Measurements from ENCODE around the gene MLX.

Gene MLX

GRCh38 chr17:42568341-42569111 lies 1.6 kb downstream of the MLX start:
- in situ Hi-C loops (cut with HindIII; ENCODE audit: low pct_ligation_motif_present, low pct_unique_long_range_greater_than_20kb, low sequenced_read_pairs) = no loop called here
- no peak for DNase-seq

- in situ Hi-C loops (cut with HindIII; ENCODE audit: low pct_ligation_motif_present, low pct_unique_long_range_greater_than_20kb, low sequenced_read_pairs) = no loop called here
- DNase-seq = no peak
Observed at GRCh38 chr17:42571435-42572225, 4.7 kb downstream of the MLX start.

- no peak for DNase-seq
- in situ Hi-C loops (cut with HindIII; ENCODE audit: low pct_ligation_motif_present, low pct_unique_long_range_greater_than_20kb, low sequenced_read_pairs) = no loop called here
Observed at GRCh38 chr17:42573095-42573494, 6.2 kb downstream of the MLX start.

DNA sequence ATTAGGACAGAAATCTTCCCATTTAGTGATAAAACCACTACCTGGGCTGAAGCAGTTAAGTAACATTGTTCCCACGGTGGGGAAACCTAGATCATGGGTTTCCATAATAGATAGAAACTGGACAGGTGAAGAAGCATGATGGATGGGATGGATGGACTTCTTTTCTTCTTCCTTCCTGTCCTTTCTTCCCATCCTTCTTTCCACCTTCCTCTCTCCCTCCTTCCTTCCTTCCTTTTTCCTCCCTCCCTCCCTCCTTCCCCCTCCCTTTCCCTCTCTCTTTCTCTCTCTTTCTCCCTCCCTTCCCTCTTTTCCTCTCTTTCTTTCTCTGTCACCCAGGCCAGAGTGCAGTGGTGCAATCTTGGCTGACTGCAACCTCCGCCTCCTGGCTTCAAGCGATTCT lies 7.6 kb downstream of the MLX start:
- no peak for DNase-seq
- in situ Hi-C loops (cut with HindIII; ENCODE audit: low pct_ligation_motif_present, low pct_unique_long_range_greater_than_20kb, low sequenced_read_pairs) = no loop called here

DNA sequence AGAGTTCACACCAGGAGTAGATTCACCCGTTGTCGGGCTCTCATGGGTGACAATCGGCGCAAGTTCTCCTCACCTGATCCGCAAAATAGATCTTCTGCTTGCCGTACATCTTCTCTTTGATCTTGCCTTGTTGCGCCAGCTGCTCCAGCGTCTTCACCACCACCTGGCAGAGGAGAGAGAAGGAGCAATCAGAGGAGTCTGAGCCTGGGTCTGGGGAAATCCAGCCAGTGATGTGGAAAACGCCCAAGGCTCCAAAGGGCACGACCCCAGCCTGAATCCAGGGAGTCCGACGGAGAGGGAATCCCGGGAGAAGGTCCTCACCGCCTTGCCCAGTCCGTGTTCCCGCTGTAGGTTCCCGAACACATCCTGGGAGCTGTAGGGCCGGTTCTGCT lies 10.2 kb downstream of the MLX start:
- DNase-seq = no peak
- in situ Hi-C loops (cut with HindIII; ENCODE audit: low pct_ligation_motif_present, low pct_unique_long_range_greater_than_20kb, low sequenced_read_pairs) = no loop called here

GRCh38 chr17:42577532-42578281 lies 10.8 kb downstream of the MLX start, which contains the start of gene PSMC3IP:
Gene PSMC3IP (minus strand): TSS chr17:42577729. CDS start chr17:42577686, 43 bp downstream.
- in situ Hi-C loops (cut with HindIII; ENCODE audit: low pct_ligation_motif_present, low pct_unique_long_range_greater_than_20kb, low sequenced_read_pairs) = no loop called here
- peak; percentile 96 for DNase-seq

GRCh38 chr17:42578282-42578869 lies 11.5 kb downstream of the MLX start:
- in situ Hi-C loops (cut with HindIII; ENCODE audit: low pct_ligation_motif_present, low pct_unique_long_range_greater_than_20kb, low sequenced_read_pairs) = no loop called here
- peak; percentile 78 for DNase-seq

- in situ Hi-C loops (cut with HindIII; ENCODE audit: low pct_ligation_motif_present, low pct_unique_long_range_greater_than_20kb, low sequenced_read_pairs) = no loop called here
- DNase-seq = no peak
Observed at GRCh38 chr17:42579794-42580551, 13.1 kb downstream of the MLX start.

GRCh38 chr17:42581744-42582270 lies 14.9 kb downstream of the MLX start:
- in situ Hi-C loops (cut with HindIII; ENCODE audit: low pct_ligation_motif_present, low pct_unique_long_range_greater_than_20kb, low sequenced_read_pairs) = no loop called here
- DNase-seq = no peak

GRCh38 chr17:42584880-42585279 lies 18.0 kb downstream of the MLX start:
- in situ Hi-C loops (cut with HindIII; ENCODE audit: low pct_ligation_motif_present, low pct_unique_long_range_greater_than_20kb, low sequenced_read_pairs) = no loop called here
- DNase-seq = no peak

DNA sequence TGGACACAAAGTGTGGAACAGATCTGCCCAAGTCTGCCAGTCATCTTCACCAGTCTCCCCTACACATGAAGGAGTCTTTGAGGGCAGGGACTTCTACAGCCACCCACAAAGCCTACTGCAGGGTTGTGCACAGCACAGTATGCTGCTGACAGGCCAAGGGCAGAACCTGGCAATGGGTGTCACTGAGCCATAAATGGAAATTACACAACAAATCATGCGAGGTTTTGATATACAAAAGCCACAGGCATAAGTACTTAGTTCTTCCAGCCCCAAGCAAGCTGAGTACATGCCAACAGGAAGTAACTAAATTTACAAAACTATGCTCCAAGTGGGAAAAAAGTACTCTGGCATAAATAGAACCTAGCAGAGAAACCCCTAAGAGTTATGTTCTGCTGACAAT lies 18.5 kb downstream of the MLX start:
- no peak for DNase-seq
- in situ Hi-C loops (cut with HindIII; ENCODE audit: low pct_ligation_motif_present, low pct_unique_long_range_greater_than_20kb, low sequenced_read_pairs) = no loop called here

GRCh38 chr17:42586514-42587230 lies 19.8 kb downstream of the MLX start:
- no peak for DNase-seq
- in situ Hi-C loops (cut with HindIII; ENCODE audit: low pct_ligation_motif_present, low pct_unique_long_range_greater_than_20kb, low sequenced_read_pairs) = no loop called here

GRCh38 chr17:42590886-42591285 lies 24.0 kb downstream of the MLX start:
- no peak for DNase-seq
- in situ Hi-C loops (cut with HindIII; ENCODE audit: low pct_ligation_motif_present, low pct_unique_long_range_greater_than_20kb, low sequenced_read_pairs) = no loop called here

DNA sequence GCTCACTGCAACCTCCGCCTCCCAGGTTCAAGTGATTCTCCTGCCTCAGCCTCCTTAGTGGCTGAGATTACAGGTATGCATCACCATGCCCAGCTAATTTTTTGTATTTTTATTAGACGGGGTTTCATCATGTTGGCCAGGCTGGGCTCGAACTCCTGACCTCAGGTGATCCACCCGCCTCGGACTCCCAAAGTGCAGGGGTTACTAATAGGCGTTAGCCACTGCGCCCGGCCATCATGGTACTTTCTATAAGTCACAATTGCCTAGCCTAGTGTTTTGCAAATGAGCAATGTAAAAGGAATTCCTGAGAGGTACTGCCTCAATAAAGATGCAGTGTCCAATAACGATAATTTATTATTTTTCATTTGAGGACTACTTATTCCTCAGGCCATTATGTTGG lies 24.5 kb downstream of the MLX start:
- no peak for DNase-seq
- in situ Hi-C loops (cut with HindIII; ENCODE audit: low pct_ligation_motif_present, low pct_unique_long_range_greater_than_20kb, low sequenced_read_pairs) = no loop called here

- in situ Hi-C loops (cut with HindIII; ENCODE audit: low pct_ligation_motif_present, low pct_unique_long_range_greater_than_20kb, low sequenced_read_pairs) = no loop called here
- no peak for DNase-seq
Observed at GRCh38 chr17:42596386-42596785, 29.5 kb downstream of the MLX start.

DNA sequence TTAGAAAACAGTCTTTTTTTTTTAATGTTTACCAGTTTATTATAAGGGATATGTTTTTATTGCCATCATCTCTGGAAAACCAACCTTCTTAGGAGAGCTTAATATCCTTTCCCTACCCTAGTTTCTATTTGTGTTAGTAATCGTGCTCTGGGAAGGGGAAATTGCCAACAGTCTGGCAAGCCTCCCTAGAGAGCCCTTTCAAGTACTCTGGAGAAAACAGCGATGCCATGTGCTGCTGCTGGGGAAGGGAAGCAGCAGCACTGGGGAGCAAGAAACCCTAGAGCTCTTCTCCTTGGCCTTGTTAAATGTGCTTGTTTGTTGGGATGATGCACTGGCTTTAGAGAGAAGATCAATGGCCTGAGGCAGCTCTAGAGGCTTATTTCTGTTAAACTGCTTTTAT lies 32.0 kb downstream of the MLX start:
- DNase-seq = no peak
- in situ Hi-C loops (cut with HindIII; ENCODE audit: low pct_ligation_motif_present, low pct_unique_long_range_greater_than_20kb, low sequenced_read_pairs) = no loop called here

DNA sequence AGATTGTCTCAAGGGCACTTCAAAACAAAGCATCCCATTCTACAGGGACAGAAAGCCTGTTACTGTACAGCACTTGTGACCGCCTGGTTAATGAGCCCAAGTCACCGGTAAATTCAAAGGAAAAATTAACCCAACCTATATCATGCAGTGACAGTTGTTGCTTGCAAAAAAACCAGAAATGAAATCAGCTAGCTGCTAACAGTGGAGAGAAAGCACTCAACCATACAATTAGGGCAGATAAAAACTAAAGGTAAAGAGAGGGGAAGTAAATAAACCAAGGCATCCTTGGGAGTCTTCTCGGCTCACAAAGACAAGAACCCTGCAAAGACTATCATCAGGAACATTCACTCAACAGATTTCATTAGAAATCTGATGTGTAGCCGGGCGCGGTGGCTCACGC lies 36.4 kb downstream of the MLX start:
- no peak for DNase-seq
- in situ Hi-C loops (cut with HindIII; ENCODE audit: low pct_ligation_motif_present, low pct_unique_long_range_greater_than_20kb, low sequenced_read_pairs) = no loop called here
